ENCODE measurements around the gene MYRFL.

- TF ChIP-seq, protein P1, sequence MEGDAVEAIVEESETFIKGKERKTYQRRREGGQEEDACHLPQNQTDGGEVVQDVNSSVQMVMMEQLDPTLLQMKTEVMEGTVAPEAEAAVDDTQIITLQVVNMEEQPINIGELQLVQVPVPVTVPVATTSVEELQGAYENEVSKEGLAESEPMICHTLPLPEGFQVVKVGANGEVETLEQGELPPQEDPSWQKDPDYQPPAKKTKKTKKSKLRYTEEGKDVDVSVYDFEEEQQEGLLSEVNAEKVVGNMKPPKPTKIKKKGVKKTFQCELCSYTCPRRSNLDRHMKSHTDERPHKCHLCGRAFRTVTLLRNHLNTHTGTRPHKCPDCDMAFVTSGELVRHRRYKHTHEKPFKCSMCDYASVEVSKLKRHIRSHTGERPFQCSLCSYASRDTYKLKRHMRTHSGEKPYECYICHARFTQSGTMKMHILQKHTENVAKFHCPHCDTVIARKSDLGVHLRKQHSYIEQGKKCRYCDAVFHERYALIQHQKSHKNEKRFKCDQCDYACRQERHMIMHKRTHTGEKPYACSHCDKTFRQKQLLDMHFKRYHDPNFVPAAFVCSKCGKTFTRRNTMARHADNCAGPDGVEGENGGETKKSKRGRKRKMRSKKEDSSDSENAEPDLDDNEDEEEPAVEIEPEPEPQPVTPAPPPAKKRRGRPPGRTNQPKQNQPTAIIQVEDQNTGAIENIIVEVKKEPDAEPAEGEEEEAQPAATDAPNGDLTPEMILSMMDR (IDR thresholded peaks at IDR 0.05; ENCODE audit: insufficient read depth, low read depth, low read length) = no peak
- no peak for TF ChIP-seq EZH2 (IDR thresholded peaks at IDR 0.05; ENCODE audit: insufficient read depth, low read length)
Measured at GRCh38 chr12:69844416-69844815, 19.4 kb downstream of the MYRFL start.

Data from astrocyte (in vitro differentiated cells and primary cell).